Neural cell (in vitro differentiated cells): ENCODE data around the gene EYA2. TPM values are rescaled to one million over a fixed set of nuclear protein-coding genes. Genes with fewer than 3 reads are reported as not detected.

Experiments used
- H2AFZ ChIP-seq: fragments of 200-600, 300-800 bp; sonication (generic), shearing (Covaris generic); 2 replicates; pipeline ENCODE4 v1.6.0; 2014; ENCODE audit warnings: low read depth, mild to moderate bottlenecking, antibody characterized with exemption, low read length, moderate library complexity
- H3F3A ChIP-seq: fragments of 200-600 bp; shearing (Covaris generic); 2 replicates; pipeline ENCODE4 v1.6.1; 2016; ENCODE audit warnings: mild to moderate bottlenecking, moderate library complexity, mixed read lengths, antibody characterized with exemption, low read length; ENCODE audit not compliant: insufficient read depth, poor library complexity, severe bottlenecking
- H3K27ac ChIP-seq: fragments of 200-600, 300-800 bp; sonication (generic), shearing (Covaris generic); 2 replicates; pipeline ENCODE4 v1.5.1; 2014; ENCODE audit warnings: mild to moderate bottlenecking, low read length, moderate library complexity
- H3K27me3 ChIP-seq: fragments of 300-800, 200-600 bp; sonication (generic), shearing (Covaris generic); 2 replicates; pipeline ENCODE4 v1.6.0; 2014; ENCODE audit warnings: mild to moderate bottlenecking, low read depth, low read length, moderate library complexity; ENCODE audit not compliant: insufficient read depth
- H3K36me3 ChIP-seq: fragments of 300-800, 200-600 bp; sonication (generic), shearing (Covaris generic); 2 replicates; pipeline ENCODE4 v1.5.1; 2014; ENCODE audit warnings: mild to moderate bottlenecking, antibody characterized with exemption, low read length, moderate library complexity; ENCODE audit not compliant: insufficient read depth
- H3K4me2 ChIP-seq: fragments of 300-800, 200-600 bp; sonication (generic), shearing (Covaris generic); 2 replicates; pipeline ENCODE4 v1.6.0; 2014; ENCODE audit warnings: mild to moderate bottlenecking, low read length
- H3K4me3 ChIP-seq: fragments of 300-800, 200-600 bp; sonication (generic), shearing (Covaris generic); 2 replicates; pipeline ENCODE4 v1.5.1; 2014; ENCODE audit warnings: mild to moderate bottlenecking, low read length, moderate library complexity
- H3K79me2 ChIP-seq: fragments of 200-600 bp; shearing (Covaris generic); replicated peaks from 2 replicates; pipeline ENCODE4 v1.6.0; 2014; ENCODE audit warnings: mild to moderate bottlenecking, low read length, moderate library complexity; ENCODE audit not compliant: insufficient read depth
- H3K9ac ChIP-seq: fragments of 300-800, 200-600 bp; sonication (generic), shearing (Covaris generic); 2 replicates; pipeline ENCODE4 v1.6.1; 2016; ENCODE audit warnings: mild to moderate bottlenecking, low read length, mixed read lengths
- H3K9me2 ChIP-seq: fragments of 200-600 bp; shearing (Covaris generic); 2 replicates; pipeline ENCODE4 v1.6.1; 2016; ENCODE audit warnings: mild to moderate bottlenecking, low read length, mixed read lengths; ENCODE audit not compliant: insufficient read depth
- H3K9me3 ChIP-seq: fragments of 200-600, 300-800 bp; sonication (generic), shearing (Covaris generic); 2 replicates; pipeline ENCODE4 v1.6.1; 2016; ENCODE audit warnings: mild to moderate bottlenecking, mixed run types, low read length, moderate library complexity, mixed read lengths
- H4K20me1 ChIP-seq: fragments of 200-600 bp; shearing (Covaris generic); 2 replicates; pipeline ENCODE4 v1.6.1; 2016; ENCODE audit warnings: mild to moderate bottlenecking, mixed run types; ENCODE audit not compliant: insufficient read depth
- EP300 ChIP-seq: fragments of 450-650 bp; conservative IDR thresholded peaks from 2 replicates; pipeline ENCODE4 v1.6.1; 2014; ENCODE audit warnings: antibody characterized with exemption, mild to moderate bottlenecking, moderate library complexity; ENCODE audit not compliant: poor library complexity, severe bottlenecking
- EZH2 ChIP-seq: fragments of 200-600, 300-800 bp; shearing (Covaris generic), sonication (generic); IDR thresholded peaks from 2 replicates; pipeline ENCODE4 v1.6.1; 2014; ENCODE audit warnings: antibody characterized with exemption, low read length, borderline replicate concordance, mild to moderate bottlenecking; ENCODE audit not compliant: insufficient read depth, poor library complexity, severe bottlenecking
- MXI1 ChIP-seq: fragments of 450-650 bp; conservative IDR thresholded peaks from 2 replicates; pipeline ENCODE4 v1.6.1; 2014; ENCODE audit warnings: antibody characterized with exemption, mild to moderate bottlenecking; ENCODE audit not compliant: poor library complexity, severe bottlenecking
- POLR2AphosphoS5 ChIP-seq: IDR thresholded peaks from 2 replicates; pipeline ENCODE4 v1.6.1; 2012
- RAD21 ChIP-seq: fragments of 450-650 bp; conservative IDR thresholded peaks from 2 replicates; pipeline ENCODE4 v1.6.1; 2014; ENCODE audit warnings: antibody characterized with exemption, mild to moderate bottlenecking, moderate library complexity
- REST ChIP-seq: IDR thresholded peaks from 2 replicates; pipeline ENCODE4 v1.6.1; 2012; ENCODE audit warnings: borderline replicate concordance
- SMC3 ChIP-seq: fragments of 450-650 bp; conservative IDR thresholded peaks from 2 replicates; pipeline ENCODE4 v1.6.1; 2014; ENCODE audit warnings: antibody characterized with exemption, mild to moderate bottlenecking, moderate library complexity; ENCODE audit not compliant: poor library complexity
- TAF1 ChIP-seq: IDR thresholded peaks from 2 replicates; pipeline ENCODE4 v1.6.1; 2012; ENCODE audit warnings: low read depth
- polyA plus RNA-seq: library from polyadenylated mRNA; depleted of rRNA; stranded (reverse); fragments of >200 nt; gene quantifications from 2 replicates; pipeline ENCODE4 v1.2.3, GENCODE V29; 2014
- TF ChIP-seq, protein P1 (sequence below): fragments of 450-650 bp; IDR thresholded peaks from 2 replicates; pipeline ENCODE4 v1.5.1; 2014; ENCODE audit warnings: antibody characterized with exemption, mild to moderate bottlenecking, moderate library complexity; ENCODE audit not compliant: poor library complexity, severe bottlenecking

Gene EYA2
- polyA plus RNA-seq, 1 donor from 2014 or later: 0.88 TPM

- H4K20me1 ChIP-seq: no peaks in the 10 kb centered on the region
- H2AFZ ChIP-seq: no peak overlapping the region
- no peak overlapping the region for H3K9ac ChIP-seq
These were observed 193.7 kb downstream of the EYA2 start for GRCh38 chr20:47088335-47088734.

GRCh38 chr20:47089151-47089550 is 194.5 kb downstream of the EYA2 start:
- no peaks in the 10 kb centered on the region for H4K20me1 ChIP-seq
- no peaks in the 10 kb centered on the region for H3K9me3 ChIP-seq
- H3K4me3 ChIP-seq: no peak overlapping the region
- H3K27me3 ChIP-seq: no peaks in the 10 kb centered on the region
- H3K79me2 ChIP-seq: no peaks in the 10 kb centered on the region
- H3K36me3 ChIP-seq: no peaks in the 10 kb centered on the region
- no peak overlapping the region for H2AFZ ChIP-seq
- no peaks in the 10 kb centered on the region for H3K9me2 ChIP-seq
- H3K9ac ChIP-seq: no peak overlapping the region
- no peaks in the 10 kb centered on the region for H3F3A ChIP-seq
- H3K27ac ChIP-seq: no peak overlapping the region
- no peak overlapping the region for H3K4me2 ChIP-seq
- no peak for TF ChIP-seq SMC3
- TF ChIP-seq MXI1: no peak
- TF ChIP-seq EP300: no peak
- TF ChIP-seq RAD21: no peak
- no peak for TF ChIP-seq REST
- TF ChIP-seq, protein P1, sequence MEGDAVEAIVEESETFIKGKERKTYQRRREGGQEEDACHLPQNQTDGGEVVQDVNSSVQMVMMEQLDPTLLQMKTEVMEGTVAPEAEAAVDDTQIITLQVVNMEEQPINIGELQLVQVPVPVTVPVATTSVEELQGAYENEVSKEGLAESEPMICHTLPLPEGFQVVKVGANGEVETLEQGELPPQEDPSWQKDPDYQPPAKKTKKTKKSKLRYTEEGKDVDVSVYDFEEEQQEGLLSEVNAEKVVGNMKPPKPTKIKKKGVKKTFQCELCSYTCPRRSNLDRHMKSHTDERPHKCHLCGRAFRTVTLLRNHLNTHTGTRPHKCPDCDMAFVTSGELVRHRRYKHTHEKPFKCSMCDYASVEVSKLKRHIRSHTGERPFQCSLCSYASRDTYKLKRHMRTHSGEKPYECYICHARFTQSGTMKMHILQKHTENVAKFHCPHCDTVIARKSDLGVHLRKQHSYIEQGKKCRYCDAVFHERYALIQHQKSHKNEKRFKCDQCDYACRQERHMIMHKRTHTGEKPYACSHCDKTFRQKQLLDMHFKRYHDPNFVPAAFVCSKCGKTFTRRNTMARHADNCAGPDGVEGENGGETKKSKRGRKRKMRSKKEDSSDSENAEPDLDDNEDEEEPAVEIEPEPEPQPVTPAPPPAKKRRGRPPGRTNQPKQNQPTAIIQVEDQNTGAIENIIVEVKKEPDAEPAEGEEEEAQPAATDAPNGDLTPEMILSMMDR: no peak
- no peak for TF ChIP-seq POLR2AphosphoS5
- TF ChIP-seq EZH2: no peak

More at GRCh38 chr20:47088335-47088734, 193.7 kb downstream of the EYA2 start:
- Histone ChIP-seq H3K36me3 (no peaks in the 10 kb centered on the region), H3K9me3 (no peaks in the 10 kb centered on the region), H3K4me2 (no peak overlapping the region), H3F3A (no peaks in the 10 kb centered on the region), H3K27ac (no peak overlapping the region), H3K27me3 (no peaks in the 10 kb centered on the region), H3K4me3 (no peak overlapping the region), H3K9me2 (no peaks in the 10 kb centered on the region), H3K79me2 (no peaks in the 10 kb centered on the region)
- no peak for TF ChIP-seq REST
- TF ChIP-seq, protein P1: no peak
- no peak for TF ChIP-seq MXI1
- TF ChIP-seq RAD21: no peak
- TF ChIP-seq TAF1: no peak
- no peak for TF ChIP-seq EP300
- no peak for TF ChIP-seq SMC3
- TF ChIP-seq EZH2: no peak
- no peak for TF ChIP-seq POLR2AphosphoS5
